HL-60 (cell line): ENCODE measurements around the gene CYP4V2.
A peak's percentile ranks its signal among the peaks of the same experiment; 100 is the strongest.

ENCODE experiments used
- DNase-seq, 2 experiments: peaks; one replicate each; pipeline ENCODE4 v3.0.0-alpha.2; 2010 to 2020; ENCODE audit warnings: low read depth in 1 of 2, low spot score in 1 of 2
- H3K27ac ChIP-seq: fragments of 250-450 bp; sonication (Bioruptor Pico); replicated peaks from 2 replicates; pipeline ENCODE4 v1.5.1; 2020; ENCODE audit warnings: mild to moderate bottlenecking, moderate library complexity
- H3K27me3 ChIP-seq: fragments of 250-450 bp; sonication (Bioruptor Pico); 2 replicates; pipeline ENCODE4 v1.5.1; 2021; ENCODE audit warnings: mild to moderate bottlenecking, moderate library complexity; ENCODE audit not compliant: insufficient read depth, poor library complexity, severe bottlenecking
- H3K4me3 ChIP-seq: replicated peaks from 2 replicates; pipeline ENCODE4 v1.5.1; 2011; ENCODE audit warnings: mild to moderate bottlenecking, control low read depth, low read length; ENCODE audit not compliant: insufficient read depth
- CTCF ChIP-seq: IDR thresholded peaks from one replicate; pipeline ENCODE4 v1.5.1; 2011; ENCODE audit warnings: low read length, control low read depth, inconsistent platforms; ENCODE audit not compliant: insufficient read depth
- GABPA ChIP-seq: IDR thresholded peaks from 2 replicates; pipeline ENCODE4 v1.6.1; 2012; ENCODE audit warnings: low read depth
- POLR2AphosphoS5 ChIP-seq: IDR thresholded peaks from 2 replicates; pipeline ENCODE4 v1.6.1; 2012; ENCODE audit warnings: low read depth
- REST ChIP-seq: IDR thresholded peaks from 2 replicates; pipeline ENCODE4 v1.6.1; 2012; ENCODE audit warnings: low read depth; ENCODE audit not compliant: insufficient replicate concordance
- SPI1 ChIP-seq: IDR thresholded peaks from 2 replicates; pipeline ENCODE4 v1.6.1; 2012; ENCODE audit warnings: low read depth, mild to moderate bottlenecking, borderline replicate concordance
- long read RNA-seq: library from polyadenylated mRNA; unstranded; transcript quantifications from one replicate; pipeline ENCODE4 v2.0.0, GENCODE V29; 2020

The CYP4V2 gene
- long read RNA-seq, partial matches to known transcripts = 0 of 1 reads
- long read RNA-seq, other reads (novel, unspliced or antisense) = 1 of 1 reads

- DNase-seq = peak; percentile 61 to 79
- TF ChIP-seq POLR2AphosphoS5 = peak; percentile 50; the same call in 1 of the 2 replicates
- peak; percentile 28 for TF ChIP-seq REST
- TF ChIP-seq SPI1 = no peak
- peak; percentile 83 for TF ChIP-seq GABPA
- no peak for TF ChIP-seq CTCF
- Histone ChIP-seq H3K27me3 (peaks cover 3% of the 10 kb centered on the region), H3K4me3 (peak within 1 kb of the TSS; percentile 89), H3K27ac (peak within 1 kb of the TSS; percentile 94)
Measured at GRCh38 chr4:186191200-186192065, at the start of gene CYP4V2. Gene CYP4V2 (plus strand): TSS chr4:186191567. CDS start chr4:186191824, 257 bp downstream.

- Histone ChIP-seq H3K27me3 (peaks cover 28% of the 10 kb centered on the region), H3K27ac (no peak overlapping the region), H3K4me3 (no peak overlapping the region)
- no peak for DNase-seq
- TF ChIP-seq POLR2AphosphoS5 = no peak
- no peak for TF ChIP-seq GABPA
- TF ChIP-seq CTCF = no peak
- TF ChIP-seq REST = no peak
- no peak for TF ChIP-seq SPI1
Measured at GRCh38 chr4:186144198-186144945, 47.0 kb upstream of the CYP4V2 start.

- H3K27ac ChIP-seq = no peak overlapping the region
- TF ChIP-seq POLR2AphosphoS5 (no peak), CTCF (no peak), GABPA (no peak), REST (no peak), SPI1 (no peak)
- peak overlapping the region; percentile 15; the same call in 1 of the 2 replicates for H3K4me3 ChIP-seq
- peaks cover 28% of the 10 kb centered on the region for H3K27me3 ChIP-seq
- no peak for DNase-seq
Measured at GRCh38 chr4:186144946-186145569, 46.3 kb upstream of the CYP4V2 start.
